Body of pancreas (tissue), 4 donors: ENCODE data around the gene QPRT.

Source experiments
- POLR2A ChIP-seq, 3 donors: fragments of 450-650 bp; IDR thresholded peaks; one replicate each; pipeline ENCODE4 v1.6.1; 2016; ENCODE audit warnings: antibody characterized with exemption in 3 of 3, mild to moderate bottlenecking in 2 of 3
- TF ChIP-seq, protein P1 (sequence below), 7 experiments: fragments of 450-650 bp in 4 of 7; fragments of 200-600 bp in 3 of 7; sonication (generic) in 3 of 7; IDR thresholded peaks; one replicate each; pipeline ENCODE4 v1.5.1; 2016 to 2019; ENCODE audit warnings: antibody characterized with exemption in 7 of 7

DNA sequence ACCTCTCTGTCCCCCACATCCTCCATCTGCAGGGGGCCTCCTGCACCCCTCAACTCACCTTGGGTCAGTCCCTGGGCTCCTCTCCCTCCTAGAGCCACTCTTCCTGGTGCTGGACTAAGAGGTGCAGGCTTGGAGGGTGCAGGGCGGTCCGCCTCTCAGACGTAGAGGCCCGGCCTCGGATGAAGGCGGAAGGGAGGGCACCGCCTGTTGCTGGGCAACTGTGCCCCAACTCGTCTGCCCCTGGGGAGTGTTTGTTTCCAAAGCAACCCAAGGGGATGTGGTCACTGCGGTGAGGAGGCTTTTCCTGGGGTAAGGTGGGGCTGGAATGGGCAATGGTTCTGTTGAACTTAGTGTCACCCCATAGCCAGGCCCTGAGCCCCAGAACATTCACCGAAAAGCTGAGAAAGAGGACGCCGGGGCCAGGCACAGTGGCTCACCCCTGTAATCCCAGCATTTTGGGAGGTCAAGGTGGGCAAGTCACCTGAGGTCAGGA is 66.9 kb downstream of the QPRT start, which contains the start of gene C16orf54:
- TF ChIP-seq, protein P1, sequence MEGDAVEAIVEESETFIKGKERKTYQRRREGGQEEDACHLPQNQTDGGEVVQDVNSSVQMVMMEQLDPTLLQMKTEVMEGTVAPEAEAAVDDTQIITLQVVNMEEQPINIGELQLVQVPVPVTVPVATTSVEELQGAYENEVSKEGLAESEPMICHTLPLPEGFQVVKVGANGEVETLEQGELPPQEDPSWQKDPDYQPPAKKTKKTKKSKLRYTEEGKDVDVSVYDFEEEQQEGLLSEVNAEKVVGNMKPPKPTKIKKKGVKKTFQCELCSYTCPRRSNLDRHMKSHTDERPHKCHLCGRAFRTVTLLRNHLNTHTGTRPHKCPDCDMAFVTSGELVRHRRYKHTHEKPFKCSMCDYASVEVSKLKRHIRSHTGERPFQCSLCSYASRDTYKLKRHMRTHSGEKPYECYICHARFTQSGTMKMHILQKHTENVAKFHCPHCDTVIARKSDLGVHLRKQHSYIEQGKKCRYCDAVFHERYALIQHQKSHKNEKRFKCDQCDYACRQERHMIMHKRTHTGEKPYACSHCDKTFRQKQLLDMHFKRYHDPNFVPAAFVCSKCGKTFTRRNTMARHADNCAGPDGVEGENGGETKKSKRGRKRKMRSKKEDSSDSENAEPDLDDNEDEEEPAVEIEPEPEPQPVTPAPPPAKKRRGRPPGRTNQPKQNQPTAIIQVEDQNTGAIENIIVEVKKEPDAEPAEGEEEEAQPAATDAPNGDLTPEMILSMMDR (IDR thresholded peaks at IDR 0.05), result no peak
- no peak for TF ChIP-seq POLR2A (IDR thresholded peaks at IDR 0.05)
